Measurements from ENCODE around the gene TBX1.
"Not testable (repeated sequence)": the region's sequence is repeated elsewhere in the genome, so short reads cannot be mapped to it uniquely, and the experiment has no call there.

Gene TBX1

DNA sequence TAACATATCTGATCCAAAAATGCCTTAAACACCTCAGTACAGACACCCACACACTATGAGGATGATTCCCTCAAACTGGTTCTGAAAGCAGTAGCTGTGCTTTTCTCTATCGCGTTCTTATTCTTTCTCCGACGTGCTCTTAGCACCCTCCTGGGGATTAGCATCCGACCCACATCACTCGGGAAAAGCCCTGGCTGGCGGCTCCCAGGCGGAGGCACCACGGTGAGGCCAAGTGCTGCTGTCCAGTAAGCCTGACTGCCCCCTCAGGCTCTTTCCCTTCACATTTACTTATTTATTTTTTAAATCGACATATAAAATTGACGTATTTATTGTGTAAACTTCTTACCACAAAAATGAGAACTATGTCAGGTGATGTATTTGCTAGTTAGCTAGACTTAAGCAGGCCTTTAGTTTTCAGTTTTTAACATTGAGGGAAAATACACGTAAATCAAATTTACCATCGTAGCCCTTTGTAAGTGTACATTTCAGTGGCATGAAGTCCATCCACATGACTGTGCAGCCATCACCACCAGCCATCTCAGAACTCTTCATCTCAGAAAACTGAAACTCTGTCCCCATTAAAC is 19.2 kb downstream of the TBX1 start:
- no peak for DNase-seq (ENCODE audit: low read depth, low spot score)

DNA sequence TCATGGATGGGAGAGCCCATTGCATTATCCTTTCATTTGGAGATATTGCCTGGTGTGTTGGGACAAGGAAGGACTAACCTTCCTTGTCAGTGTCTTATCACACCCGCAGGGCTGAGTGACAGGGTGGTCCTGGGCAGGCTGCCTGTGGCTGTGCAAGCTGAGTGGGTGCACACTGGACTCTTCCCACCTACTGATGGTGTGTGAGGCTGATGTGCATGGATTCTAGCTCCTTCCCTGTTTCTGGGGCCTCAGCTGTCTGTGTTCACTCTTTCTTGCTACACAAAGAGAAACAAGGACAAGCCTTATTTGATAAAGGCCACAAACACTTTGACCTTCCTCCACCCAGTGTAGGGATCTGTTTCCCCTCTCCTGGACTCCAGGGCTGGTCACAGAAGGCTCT is 22.0 kb downstream of the TBX1 start:
- no peak for DNase-seq (ENCODE audit: low read depth, low spot score)

DNA sequence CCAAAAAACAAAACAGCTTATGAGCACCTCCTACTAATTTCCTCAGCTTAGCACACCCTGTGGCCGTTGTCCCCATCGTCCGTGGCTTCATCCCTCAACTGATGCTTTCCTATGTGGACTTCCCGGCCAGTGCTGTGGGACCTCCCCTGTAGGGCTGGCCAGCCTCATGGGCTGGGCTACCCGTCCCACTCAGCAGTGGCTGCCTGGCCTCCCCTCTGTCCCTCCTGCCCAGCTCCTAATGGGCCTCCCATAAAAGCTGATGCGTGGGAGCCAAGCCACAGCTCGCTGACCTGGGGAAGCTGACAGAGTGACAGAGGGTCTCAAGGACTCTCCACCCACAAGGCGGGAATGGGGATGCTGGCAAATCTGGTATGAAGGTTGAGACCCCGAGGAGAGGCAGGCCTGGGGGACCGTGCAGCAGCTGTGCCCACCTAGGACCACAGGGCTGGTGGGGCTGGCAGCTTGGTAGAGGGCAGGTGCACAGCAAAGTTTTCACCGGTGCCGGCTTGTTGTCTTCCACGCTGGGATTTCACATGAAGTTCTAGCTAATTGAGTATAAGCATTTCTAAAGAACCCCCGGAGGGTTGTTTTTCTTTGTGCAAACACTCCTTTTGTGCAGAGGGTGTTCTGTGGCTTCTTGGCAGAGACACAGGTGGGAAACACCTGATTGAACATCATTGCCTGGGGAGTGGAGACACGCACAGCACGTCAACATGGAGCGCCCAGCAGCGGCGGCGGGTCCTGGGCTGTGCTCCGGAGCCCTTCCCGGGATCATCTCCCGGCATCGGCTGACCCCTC is 23.2 kb downstream of the TBX1 start:
- no peak for DNase-seq (ENCODE audit: low read depth, low spot score)

DNA sequence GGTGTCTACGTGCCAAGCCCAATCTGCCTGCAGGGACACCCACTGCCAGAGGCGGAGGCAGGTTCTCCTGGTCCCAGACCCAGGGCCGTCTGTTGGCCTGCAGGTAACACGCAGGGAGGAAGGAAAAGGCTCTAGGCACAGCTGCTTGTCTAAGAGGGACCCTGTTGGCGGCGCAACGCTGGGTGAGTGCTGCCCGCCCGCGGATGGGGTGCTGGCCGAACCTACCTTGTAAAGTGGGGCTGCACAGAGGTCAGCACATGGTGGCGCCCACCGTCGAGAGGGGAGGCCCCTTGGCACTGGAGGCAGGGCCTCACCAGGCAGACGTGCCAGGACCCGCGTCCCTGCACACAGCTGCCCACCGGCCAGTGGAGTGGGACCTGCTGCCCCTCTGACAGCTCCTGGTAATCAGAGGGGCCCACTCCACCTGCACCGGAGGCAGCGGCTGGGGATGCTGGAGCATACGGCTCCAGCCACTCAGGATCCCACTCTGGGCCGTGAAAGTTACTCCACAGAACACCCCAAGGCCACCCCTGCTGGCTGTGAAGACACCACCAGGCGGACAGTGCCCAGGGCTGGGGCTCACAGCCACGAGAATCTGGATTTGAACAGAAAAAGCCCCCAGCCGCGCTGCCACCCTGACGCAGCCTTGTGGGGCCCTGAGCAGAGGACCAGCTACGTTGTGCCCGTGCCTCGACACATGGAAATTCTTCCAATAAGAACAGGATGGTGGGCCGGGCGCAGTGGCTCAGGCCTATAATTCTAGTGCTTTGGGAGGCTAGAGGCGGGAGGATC is 24.0 kb downstream of the TBX1 start:
- DNase-seq (ENCODE audit: low read depth, low spot score): no peak

DNA sequence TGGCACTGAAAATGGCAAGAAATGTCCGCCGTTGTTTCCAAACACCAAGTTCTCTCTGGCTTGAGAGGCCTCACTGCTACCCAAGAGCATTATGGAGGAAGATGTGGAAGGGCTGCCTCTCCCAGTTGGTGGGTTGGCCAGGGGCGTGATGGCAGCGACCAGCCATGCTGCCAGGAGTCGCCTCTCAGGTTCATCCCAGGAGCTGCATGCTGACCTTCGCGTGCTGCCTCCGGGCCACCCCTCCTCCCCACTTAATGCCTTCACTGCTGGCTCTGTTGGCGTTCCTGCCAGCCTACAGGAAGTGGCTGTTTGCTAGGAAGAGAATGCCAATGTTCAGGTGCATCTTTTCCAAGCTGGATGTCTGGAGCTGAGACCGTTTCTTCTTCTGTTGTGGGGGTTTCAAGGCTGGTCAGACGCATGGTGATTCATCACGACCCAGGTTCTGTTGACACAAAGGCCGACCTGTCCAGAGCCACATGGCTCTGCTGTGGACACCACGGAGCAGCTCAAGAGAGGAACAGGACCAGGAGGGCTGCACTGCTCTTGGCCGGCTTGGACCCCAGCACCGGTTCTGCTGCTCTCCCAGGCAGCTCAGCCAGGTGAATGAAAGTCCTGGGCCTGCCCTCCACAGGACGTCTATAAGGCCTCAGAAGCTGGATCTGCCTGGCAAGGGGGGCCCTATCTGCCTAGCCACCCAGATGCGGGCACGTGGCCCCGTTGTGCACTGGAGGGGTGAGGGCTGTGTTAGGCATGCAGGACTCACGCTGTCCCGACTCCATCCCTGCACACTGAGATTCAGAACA is 25.1 kb downstream of the TBX1 start:
- DNase-seq (ENCODE audit: low read depth, low spot score): no peak

DNA sequence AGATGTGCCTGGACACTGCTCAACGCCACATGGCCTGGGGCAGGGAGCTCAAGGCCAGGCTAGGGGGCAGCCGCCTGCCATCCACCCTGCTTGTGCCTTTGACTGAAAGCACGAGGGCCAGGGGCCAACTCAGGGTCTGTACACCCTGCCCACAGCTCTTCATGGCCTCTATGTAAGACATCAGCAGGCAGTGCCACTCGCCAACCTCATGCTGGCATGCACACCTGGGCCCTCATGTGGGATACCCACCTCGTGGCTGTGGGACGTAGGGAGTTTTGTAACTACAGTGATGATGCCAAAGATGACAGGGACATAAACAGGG is 25.6 kb downstream of the TBX1 start:
- no peak for DNase-seq (ENCODE audit: low read depth, low spot score)

DNA sequence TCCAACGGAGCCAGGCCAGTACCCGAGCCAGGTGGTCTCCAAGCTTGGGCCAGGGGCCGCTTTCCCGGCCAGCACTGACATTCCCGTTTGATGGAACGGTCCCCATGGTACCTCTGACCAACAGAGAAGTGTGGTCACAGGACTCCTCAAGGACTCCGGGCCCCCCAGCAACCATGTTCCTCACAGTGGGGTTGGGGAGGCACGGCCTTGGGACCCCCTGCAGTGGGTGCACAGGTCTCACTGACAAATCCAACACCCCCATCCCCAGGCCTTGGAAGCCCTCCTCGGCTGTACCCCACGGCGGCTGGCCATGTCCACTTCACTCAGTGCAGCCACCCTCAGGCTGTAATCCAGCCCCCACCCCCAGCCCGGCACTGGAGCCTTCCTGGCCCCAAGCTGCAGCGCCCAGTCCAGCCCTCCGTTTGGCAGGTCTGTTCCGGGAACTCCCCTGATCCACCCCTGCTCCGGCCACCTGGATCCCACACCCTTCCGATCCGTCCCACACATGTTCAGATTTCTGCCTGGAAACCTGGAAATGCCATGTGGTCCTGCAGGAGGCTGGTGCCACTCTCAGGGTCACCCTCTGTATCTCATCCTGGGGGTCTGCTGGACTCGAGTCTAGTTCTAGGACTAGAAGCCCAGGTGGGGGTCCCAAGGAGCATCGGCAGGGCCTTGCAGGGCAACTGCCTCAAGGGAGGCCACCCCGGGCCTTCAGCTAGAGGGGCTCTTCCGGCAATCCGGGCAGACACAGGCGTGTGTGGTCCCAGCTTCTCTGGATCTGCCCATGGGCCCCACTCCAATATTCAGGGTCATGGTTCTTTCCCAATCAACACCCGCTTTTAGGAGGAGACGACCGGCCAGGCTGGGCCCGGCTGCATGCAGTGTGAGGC is 26.6 kb downstream of the TBX1 start:
- no peak for DNase-seq (ENCODE audit: low read depth, low spot score)

DNA sequence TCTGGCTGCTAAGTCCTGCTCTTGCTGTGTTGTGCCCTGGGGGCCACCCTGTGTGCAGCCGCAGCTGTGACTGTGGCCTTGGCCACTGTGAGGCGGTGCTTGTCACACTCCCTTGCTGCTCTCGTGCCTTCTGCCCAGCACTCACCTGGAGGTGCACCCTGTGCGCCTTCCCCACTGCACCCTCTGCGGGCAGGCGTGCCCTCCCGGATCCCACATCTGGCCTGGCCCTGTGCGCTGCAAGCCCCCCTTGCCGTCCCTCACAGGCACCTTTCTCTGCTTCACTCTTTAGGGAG is 27.2 kb downstream of the TBX1 start:
- no peak for DNase-seq (ENCODE audit: low read depth, low spot score)

DNA sequence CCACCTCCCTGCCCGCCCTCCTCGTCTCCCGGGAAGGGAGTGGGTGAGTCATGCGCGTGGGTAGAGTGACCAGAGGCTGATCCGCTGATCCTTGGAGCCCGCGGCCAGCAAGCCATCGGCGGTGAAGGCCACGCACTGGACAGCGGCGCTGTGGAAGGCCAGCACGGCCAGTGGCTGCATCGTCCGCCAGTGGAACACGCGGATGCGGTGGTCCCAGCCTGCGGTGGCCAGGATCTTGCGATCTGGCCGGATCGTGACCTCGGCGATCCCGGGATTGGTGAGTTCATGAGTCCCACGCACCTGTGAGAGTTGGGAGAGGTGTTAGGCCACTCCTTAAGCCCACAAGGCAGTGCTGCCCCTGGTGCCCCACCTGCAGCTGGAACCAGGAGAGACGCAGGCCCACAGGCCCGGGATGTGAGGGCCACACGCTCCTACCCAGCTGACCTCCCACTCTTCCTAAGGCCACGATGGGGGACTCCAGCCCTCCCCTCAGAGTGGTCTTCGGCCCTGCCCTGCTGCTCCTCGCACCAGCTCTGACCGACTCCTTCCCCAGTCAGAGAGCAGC is 28.2 kb downstream of the TBX1 start:
- no peak for DNase-seq (ENCODE audit: low read depth, low spot score)

DNA sequence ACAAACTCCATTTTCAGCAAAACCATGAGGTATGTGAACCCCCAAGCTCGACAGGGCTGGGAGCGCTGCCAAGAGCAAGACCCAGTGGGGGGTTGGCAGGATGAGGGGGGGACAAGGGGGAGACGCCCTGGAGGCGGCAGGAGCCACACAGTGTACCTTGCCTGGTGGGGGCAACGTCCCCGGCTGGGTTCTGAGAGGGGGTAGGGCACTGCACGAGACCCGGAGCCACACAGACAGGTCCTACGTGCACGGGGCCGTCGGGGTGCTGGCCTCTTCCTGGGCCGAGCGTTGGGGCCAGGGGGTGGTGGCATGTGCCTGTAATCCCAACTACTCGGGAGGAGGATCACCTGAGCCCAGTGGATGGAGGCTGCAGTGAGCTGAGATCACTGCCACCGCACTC is 28.8 kb downstream of the TBX1 start:
- DNase-seq (ENCODE audit: low read depth, low spot score): no peak

DNA sequence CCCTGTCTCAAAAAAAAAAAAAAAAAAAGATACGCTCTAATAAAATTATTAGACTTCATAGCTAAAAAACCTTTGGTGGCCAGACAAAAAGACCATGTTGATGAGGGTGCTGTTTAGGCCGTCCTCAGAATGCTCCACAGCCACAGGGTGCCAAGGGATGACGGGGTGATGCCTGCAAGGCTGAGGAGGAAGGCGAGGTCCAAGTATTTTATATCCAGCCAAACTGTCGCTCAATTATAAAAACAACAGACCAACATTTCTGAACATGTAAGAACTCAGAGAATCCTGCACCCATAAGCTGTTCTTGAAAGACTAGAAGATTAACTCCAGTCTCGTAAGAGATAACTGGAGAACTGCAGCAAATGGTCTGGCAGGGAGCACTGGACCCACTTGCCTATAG is 29.2 kb downstream of the TBX1 start:
- no peak for DNase-seq (ENCODE audit: low read depth, low spot score)

DNA sequence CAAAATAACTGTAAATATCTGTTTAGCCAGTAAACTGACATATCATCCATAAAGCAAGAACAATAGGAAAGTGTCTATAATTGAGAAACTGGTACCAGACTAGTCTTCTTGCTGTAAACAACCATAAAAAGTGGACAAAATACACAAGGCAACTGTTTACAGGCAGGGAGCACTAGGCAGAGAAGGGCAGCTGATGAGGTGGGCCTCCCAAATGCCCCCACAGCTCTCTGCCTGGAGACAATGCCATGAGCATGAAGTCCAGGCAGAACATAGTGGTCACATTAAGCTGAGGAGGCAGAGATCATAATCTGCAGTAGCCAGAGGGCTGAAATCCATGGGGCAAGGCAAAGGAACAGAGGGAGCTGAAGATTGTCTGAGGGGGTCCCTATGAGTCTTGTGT is 30.7 kb downstream of the TBX1 start:
- DNase-seq (ENCODE audit: low read depth, low spot score): no peak

DNA sequence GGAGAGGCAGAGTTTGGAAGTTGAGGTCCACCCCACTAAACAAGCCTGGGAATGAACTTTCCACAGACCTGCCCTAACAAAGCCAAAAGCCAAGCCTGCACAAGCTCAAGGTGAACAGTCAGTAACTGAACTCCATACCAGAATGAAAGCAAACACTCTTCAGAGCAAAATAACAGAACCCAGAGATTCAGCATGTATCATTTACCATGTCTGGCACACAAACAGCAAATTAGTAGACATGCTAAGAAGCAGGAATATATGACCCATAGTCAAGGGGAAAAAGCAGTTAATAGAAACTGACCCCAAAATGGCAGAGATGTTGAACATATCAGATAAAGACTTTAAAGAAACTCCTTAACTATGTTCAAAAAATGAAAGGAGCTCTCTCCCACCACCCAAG is 31.3 kb downstream of the TBX1 start:
- no peak for DNase-seq (ENCODE audit: low read depth, low spot score)

DNA sequence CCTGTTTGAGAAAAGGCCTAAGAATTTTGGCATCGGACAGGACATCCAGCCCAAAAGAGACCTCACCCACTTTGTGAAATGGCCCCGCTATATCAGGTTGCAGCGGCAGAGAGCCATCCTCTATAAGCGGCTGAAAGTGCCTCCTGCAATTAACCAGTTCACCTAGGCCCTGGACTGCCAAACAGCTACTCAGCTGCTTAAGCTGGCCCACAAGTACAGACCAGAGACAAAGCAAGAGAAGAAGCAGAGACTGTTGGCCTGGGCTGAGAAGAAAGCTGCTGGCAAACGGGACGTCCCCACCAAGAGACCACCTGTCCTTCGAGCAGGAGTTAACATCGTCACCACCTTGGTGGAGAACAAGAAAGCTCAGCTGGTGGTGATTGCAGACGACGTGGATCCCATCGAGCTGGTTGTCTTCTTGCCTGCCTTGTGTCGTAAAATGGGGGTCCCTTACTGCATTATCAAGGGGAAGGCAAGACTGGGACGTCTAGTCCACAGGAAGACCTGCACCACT is 31.9 kb downstream of the TBX1 start:
- DNase-seq (ENCODE audit: low read depth, low spot score): not testable (repeated sequence)

DNA sequence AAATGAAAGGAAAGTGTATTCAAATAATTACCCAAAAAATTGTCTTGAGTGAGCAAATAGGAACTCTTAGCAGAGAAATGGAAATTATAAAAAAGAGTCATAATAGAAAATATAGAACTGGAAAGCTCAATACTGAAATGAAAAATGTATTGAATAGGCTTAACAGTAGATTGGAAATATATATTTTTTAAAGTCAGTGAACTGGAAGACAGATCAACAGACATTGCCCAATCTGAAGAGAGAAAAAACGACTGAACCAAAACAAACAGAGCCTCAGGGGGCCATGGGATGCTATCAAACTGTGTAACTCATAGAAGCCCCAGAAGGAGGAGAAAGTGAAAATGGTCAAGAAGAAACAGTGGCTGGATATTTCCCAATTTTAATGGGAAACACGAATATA is 32.6 kb downstream of the TBX1 start:
- DNase-seq (ENCODE audit: low read depth, low spot score): no peak

DNA sequence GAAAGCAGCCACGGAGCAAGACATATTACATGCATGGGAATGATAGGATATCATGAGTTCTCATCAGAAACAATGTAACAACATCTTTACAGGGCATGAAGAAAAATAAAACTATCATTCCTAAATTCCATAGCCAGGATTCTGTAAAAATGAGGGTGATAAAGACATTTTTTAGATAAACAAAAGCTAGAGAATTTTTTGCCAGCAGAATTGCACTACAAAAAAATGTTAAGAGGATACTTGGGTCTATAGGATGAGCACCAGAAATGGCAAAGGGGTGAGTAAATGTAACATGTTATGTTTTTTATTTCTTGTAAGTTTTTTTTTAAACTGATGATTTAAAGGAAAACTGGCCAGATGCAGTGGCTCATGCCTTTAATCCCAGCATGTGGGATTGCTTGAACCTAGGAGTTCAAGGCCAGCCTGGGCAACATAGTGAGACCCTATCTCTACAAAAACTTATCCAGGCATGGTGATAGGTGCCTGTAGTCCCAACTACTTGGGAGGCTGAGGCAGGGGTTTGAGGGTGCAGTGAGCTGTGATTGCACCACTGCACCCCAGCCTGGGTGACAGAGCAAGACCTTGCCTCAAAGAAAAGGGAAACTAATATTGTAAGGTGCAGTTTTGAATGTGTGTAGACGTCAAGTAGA is 33.2 kb downstream of the TBX1 start:
- no peak for DNase-seq (ENCODE audit: low read depth, low spot score)

DNA sequence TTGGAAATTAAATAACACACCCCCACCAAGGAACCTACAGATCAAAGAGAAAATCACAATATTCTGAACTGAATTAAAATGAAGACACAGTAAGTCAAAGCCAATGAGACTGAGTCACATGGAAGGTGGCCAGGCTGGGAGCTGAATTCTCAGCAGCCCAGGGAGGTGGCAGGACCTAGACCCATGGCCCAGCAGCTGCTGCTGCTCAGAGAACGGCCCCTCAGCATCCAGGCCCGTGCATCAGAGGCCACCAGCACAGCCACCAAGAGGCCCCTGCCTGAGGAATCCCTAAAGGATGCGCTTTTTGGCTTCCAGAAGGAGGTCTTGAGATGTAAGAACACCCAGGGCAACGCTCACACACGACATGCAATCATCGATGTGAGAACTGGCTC is 35.0 kb downstream of the TBX1 start:
- DNase-seq (ENCODE audit: low read depth, low spot score): peak; percentile 51

DNA sequence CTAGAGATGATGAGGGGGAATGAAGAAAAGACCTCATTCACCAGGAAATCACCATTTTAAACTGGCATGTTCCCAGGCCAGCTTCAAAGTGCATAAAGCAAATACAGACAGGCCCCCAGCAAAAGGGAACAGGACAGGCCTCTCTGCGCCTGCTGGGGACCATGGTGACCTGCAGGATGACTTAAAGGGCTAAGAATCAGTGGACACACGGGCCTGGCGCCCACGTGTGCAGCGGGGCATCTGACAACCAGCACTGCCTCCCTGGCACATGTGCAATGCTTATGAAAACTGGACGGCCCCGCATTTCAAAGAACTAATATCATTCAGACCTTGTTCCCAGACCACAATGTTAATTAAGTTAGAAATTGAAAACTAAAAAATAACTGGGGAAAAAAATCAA is 35.6 kb downstream of the TBX1 start:
- no peak for DNase-seq (ENCODE audit: low read depth, low spot score)

DNA sequence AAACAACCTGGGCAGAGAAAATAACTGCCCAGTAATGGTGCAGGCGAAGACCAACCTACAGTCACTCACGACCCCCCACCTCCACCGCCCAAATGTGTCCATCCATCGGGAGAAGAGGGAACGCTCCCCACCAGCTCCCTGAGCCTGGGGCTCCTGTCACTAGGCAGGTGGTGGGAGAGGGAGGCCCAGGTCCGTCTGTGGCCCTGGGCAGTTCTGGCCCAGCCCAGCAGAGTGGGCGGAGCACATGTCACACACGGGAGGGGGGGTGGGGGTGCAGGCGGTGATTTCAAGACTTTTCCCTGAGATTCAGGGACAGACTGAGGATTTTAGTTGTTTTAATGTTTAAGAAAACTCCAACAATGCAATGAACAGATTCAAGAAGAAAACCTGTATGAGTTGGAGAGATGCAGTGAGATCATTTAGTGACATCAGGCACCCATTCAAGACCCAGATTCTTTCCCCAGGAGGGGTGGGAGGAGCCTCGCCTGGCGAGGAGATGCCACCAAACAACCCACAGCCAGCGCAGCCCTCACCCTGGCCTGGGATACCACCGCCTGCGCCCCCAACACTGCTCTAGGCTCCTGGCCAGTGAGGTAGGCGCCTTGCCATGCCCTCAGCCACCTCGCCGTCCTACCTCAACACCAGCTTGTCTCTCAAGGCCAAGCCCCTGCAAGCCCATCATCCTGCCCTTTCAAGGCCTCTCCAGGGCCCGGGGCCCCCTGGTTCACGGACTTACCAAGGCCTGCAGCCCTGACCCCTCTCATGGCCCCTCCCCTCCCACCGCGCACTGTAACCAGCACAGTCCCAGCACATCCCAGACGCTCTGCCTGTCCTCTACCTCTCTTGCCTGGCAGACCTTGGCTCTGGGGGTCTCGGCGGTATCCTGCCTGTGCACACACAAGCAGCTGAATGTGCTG is 36.8 kb downstream of the TBX1 start:
- no peak for DNase-seq (ENCODE audit: low read depth, low spot score)

Measured in astrocyte of the hippocampus (primary cell).